Gastrocnemius medialis (tissue), 4 donors: ENCODE measurements around the gene OPCML.

Source experiments
- POLR2A ChIP-seq, 2 donors: fragments of 450-650 bp; IDR thresholded peaks; one replicate each; pipeline ENCODE4 v1.6.1; 2017; ENCODE audit warnings: antibody characterized with exemption in 2 of 2, mild to moderate bottlenecking in 2 of 2, moderate library complexity in 2 of 2
- TF ChIP-seq, protein P1 (sequence below), 5 experiments: fragments of 450-650 bp in 3 of 5; fragments of 200-600 bp in 2 of 5; sonication (generic) in 2 of 5; IDR thresholded peaks in 4 of 5; conservative IDR thresholded peaks in 1 of 5; 1 replicate in 4 of 5; 2 replicates in 1 of 5; pipeline ENCODE4 v1.5.1; 2016 to 2019; ENCODE audit warnings: antibody characterized with exemption in 5 of 5, mild to moderate bottlenecking in 3 of 5, moderate library complexity in 3 of 5

DNA sequence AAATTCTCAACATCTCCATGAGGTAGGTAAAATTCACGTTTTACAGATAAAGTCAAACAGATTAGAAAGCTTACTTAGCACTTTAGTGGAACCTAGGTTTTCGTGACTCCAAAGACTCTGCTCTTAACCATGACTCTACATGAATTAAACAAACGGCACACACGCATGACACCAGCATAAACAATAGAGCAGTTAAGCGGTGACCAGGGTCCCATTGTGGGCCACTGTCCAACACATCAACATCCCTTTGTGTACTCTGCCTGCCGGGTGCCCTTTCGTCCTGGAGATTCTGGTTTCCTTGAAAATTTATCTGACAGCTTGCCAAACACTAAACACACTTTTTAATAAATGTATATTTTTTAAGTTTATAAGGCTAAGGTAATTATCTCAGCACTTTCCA, 941.7 kb downstream of the OPCML start:
- TF ChIP-seq, protein P1, sequence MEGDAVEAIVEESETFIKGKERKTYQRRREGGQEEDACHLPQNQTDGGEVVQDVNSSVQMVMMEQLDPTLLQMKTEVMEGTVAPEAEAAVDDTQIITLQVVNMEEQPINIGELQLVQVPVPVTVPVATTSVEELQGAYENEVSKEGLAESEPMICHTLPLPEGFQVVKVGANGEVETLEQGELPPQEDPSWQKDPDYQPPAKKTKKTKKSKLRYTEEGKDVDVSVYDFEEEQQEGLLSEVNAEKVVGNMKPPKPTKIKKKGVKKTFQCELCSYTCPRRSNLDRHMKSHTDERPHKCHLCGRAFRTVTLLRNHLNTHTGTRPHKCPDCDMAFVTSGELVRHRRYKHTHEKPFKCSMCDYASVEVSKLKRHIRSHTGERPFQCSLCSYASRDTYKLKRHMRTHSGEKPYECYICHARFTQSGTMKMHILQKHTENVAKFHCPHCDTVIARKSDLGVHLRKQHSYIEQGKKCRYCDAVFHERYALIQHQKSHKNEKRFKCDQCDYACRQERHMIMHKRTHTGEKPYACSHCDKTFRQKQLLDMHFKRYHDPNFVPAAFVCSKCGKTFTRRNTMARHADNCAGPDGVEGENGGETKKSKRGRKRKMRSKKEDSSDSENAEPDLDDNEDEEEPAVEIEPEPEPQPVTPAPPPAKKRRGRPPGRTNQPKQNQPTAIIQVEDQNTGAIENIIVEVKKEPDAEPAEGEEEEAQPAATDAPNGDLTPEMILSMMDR (IDR thresholded peaks at IDR 0.05 in 4 of 5, conservative IDR thresholded peaks at IDR 0.05 in 1 of 5), result no peak
- no peak for TF ChIP-seq POLR2A (IDR thresholded peaks at IDR 0.05)
